Neuronal stem cell (in vitro differentiated cells): Measurements from ENCODE around the gene MPPED2.

Experiments
- DNase-seq: peaks from one replicate; pipeline ENCODE4 v3.0.0-alpha.2; 2013; ENCODE audit warnings: low spot score
- H2AFZ ChIP-seq: one replicate; pipeline ENCODE4 v1.6.1; 2013; ENCODE audit warnings: mild to moderate bottlenecking, low read length, inconsistent platforms
- H2AK5ac ChIP-seq: 2 replicates; pipeline ENCODE4 v1.6.1; 2013; ENCODE audit warnings: low read depth, mild to moderate bottlenecking, inconsistent platforms, low read length, moderate library complexity, mixed read lengths
- H2BK120ac ChIP-seq: 2 replicates; pipeline ENCODE4 v1.6.1; 2013; ENCODE audit warnings: low read depth, mild to moderate bottlenecking, inconsistent platforms, low read length, moderate library complexity, mixed read lengths
- H2BK12ac ChIP-seq: one replicate; pipeline ENCODE4 v1.6.1; 2013; ENCODE audit warnings: low read length, inconsistent platforms
- H2BK15ac ChIP-seq: 2 replicates; pipeline ENCODE4 v1.6.1; 2013; ENCODE audit warnings: mild to moderate bottlenecking, low read length, inconsistent platforms, mixed read lengths
- H2BK5ac ChIP-seq: one replicate; pipeline ENCODE4 v1.6.1; 2013; ENCODE audit warnings: inconsistent platforms, mild to moderate bottlenecking, low read length, moderate library complexity
- H3K14ac ChIP-seq: one replicate; pipeline ENCODE4 v1.6.1; 2013; ENCODE audit warnings: low read length, inconsistent platforms
- H3K18ac ChIP-seq: 2 replicates; pipeline ENCODE4 v1.6.1; 2013; ENCODE audit warnings: low read length, inconsistent platforms
- H3K23ac ChIP-seq: 2 replicates; pipeline ENCODE4 v1.6.1; 2013; ENCODE audit warnings: low read depth, mild to moderate bottlenecking, mixed read lengths, low read length, inconsistent platforms; ENCODE audit not compliant: poor library complexity
- H3K27ac ChIP-seq: replicated peaks from 3 replicates; pipeline ENCODE4 v1.5.1; 2013; ENCODE audit warnings: low read length, inconsistent platforms
- H3K27me3 ChIP-seq, 3 experiments: 2 replicates each; pipeline ENCODE4 v1.6.1; 2013; ENCODE audit warnings: low read length in 3 of 3, mild to moderate bottlenecking in 2 of 3, inconsistent platforms in 1 of 3, low read depth in 1 of 3, mixed read lengths in 1 of 3, moderate library complexity in 1 of 3; ENCODE audit not compliant: control insufficient read depth in 3 of 3, insufficient read depth in 3 of 3
- H3K36me3 ChIP-seq, 2 donors: replicated peaks in 1 of 2; 2 replicates each; pipeline ENCODE4 v1.6.1; 2013; ENCODE audit warnings: low read length in 2 of 2; ENCODE audit not compliant: control insufficient read depth in 2 of 2, insufficient read depth in 2 of 2
- H3K4ac ChIP-seq: 2 replicates; pipeline ENCODE4 v1.6.1; 2013; ENCODE audit warnings: inconsistent platforms, mild to moderate bottlenecking, low read length, moderate library complexity
- H3K4me1 ChIP-seq, 2 donors: 1 replicate in 1 of 2; 2 replicates in 1 of 2; pipeline ENCODE4 v1.6.1; 2013; ENCODE audit warnings: low read length in 2 of 2, low read depth in 1 of 2; ENCODE audit not compliant: control insufficient read depth in 2 of 2, insufficient read depth in 1 of 2
- H3K4me2 ChIP-seq: one replicate; pipeline ENCODE4 v1.6.1; 2013; ENCODE audit warnings: mild to moderate bottlenecking, low read length, inconsistent platforms; ENCODE audit not compliant: insufficient read depth, poor library complexity, severe bottlenecking
- H3K4me3 ChIP-seq, 2 donors: 2 replicates each; pipeline ENCODE4 v1.5.1; 2013; ENCODE audit warnings: low read length in 2 of 2, mild to moderate bottlenecking in 2 of 2, inconsistent platforms in 1 of 2, moderate library complexity in 1 of 2
- H3K79me1 ChIP-seq: one replicate; pipeline ENCODE4 v1.6.1; 2013; ENCODE audit warnings: low read depth, mild to moderate bottlenecking, inconsistent platforms, low read length, moderate library complexity
- H3K9ac ChIP-seq: one replicate; pipeline ENCODE4 v1.6.1; 2013; ENCODE audit warnings: mild to moderate bottlenecking, low read depth, low read length, inconsistent platforms; ENCODE audit not compliant: poor library complexity
- H3K9me3 ChIP-seq, 2 donors: replicated peaks in 1 of 2; 2 replicates each; pipeline versions ENCODE3 to v1.6.1; 2013; ENCODE audit warnings: low read length in 2 of 2, mild to moderate bottlenecking in 2 of 2, inconsistent platforms in 1 of 2, low read depth in 1 of 2, mixed read lengths in 1 of 2, moderate library complexity in 1 of 2; ENCODE audit not compliant: control insufficient read depth in 2 of 2, insufficient read depth in 1 of 2
- H4K8ac ChIP-seq: one replicate; pipeline ENCODE4 v1.6.1; 2013; ENCODE audit warnings: low read depth, mild to moderate bottlenecking, inconsistent platforms, low read length, moderate library complexity
- H4K91ac ChIP-seq: one replicate; pipeline ENCODE4 v1.6.1; 2013; ENCODE audit warnings: low read length, low read depth, mild to moderate bottlenecking, inconsistent platforms; ENCODE audit not compliant: poor library complexity
- WGBS, 2 donors: extraction: QIAGEN DNeasy Blood & Tissue Kit; methylation state at CpG; one replicate each; pipeline ENCODE4 v1.1.7; 2013; ENCODE audit warnings: missing lambda C conversion rate in 2 of 2, mixed read lengths in 1 of 2; ENCODE audit not compliant: insufficient read length in 2 of 2, insufficient replicate concordance in 1 of 2; ENCODE audit errors: extremely low coverage in 2 of 2; 5-methylcytosine and 5-hydroxymethylcytosine counted together

The MPPED2 gene

DNA sequence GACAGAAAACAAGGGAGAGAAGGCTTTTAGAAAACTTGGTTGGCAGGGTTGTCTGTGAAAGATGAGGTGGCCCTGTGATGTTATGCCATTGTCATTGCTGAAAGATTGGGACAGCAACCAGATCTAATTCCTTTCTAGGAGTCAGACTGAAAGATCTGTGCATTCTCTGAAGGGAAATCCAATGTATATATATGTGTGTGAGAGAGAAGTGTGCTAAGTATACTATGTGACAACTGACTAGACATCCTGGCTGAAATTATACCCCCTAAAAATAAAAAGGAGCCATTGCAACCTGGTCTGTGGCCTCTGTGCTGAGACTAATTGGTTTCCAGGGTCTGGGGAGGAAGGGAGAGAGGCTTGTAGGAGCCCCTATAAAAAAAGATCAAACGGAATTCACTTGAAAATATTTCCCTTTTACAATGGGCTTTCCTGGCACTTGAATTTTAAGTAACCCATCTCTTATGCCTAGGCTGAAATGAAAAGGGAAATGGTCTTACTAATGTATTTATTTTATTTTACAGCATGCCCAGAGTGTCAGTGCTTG lies 1.2 kb upstream of the MPPED2 start:
- Histone ChIP-seq H2AFZ (no peak overlapping the region), H2BK120ac (no peak overlapping the region), H3K4me1 (peaks cover 0 to 6% of the 10 kb centered on the region in 2 donors), H2BK15ac (no peak overlapping the region), H4K91ac (no peak overlapping the region), H3K23ac (no peak overlapping the region), H3K27ac (no peak overlapping the region), H3K4me3 (no peak overlapping the region), H3K9me3 (no peaks in the 10 kb centered on the region), H3K4ac (no peak overlapping the region), H3K4me2 (no peak overlapping the region), H3K79me1 (peaks cover 9% of the 10 kb centered on the region), H2BK12ac (no peak overlapping the region), H3K18ac (no peak overlapping the region), H2AK5ac (no peak overlapping the region), H3K27me3 (peaks cover 0 to 61% (median 9%) of the 10 kb centered on the region in 3 experiments), H2BK5ac (no peak overlapping the region), H3K9ac (no peak overlapping the region), H3K36me3 (no peaks in the 10 kb centered on the region), H3K14ac (no peak overlapping the region), H4K8ac (no peak overlapping the region)
- DNase-seq: no peak
- WGBS, 2 donors: no CpG with 5 or more reads among the region's 1 CpG

DNA sequence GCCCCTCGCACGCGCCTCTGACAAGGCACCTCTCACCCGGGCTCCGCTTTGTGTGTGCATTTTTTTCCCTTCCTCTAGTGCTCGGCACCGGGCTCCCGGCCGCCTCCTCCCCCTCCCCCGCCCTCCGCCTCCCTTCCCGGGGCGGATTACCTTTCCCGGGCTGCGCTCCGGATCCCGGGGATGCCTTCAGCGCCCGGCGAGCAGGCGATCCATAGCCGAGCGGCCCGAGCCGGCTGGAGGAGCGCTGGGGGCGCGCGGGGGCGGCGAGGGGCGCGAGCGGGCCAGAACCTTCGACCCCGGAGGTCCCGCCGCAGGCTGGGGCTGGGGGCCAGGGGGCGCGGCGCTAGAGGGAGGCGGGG lies 282 bp downstream of the MPPED2 start:
- Histone ChIP-seq H2BK12ac (no peak overlapping the region), H3K14ac (no peak overlapping the region), H2AFZ (peak overlapping the region; percentile 99), H2BK120ac (peak overlapping the region; percentile 92), H4K8ac (peak overlapping the region; percentile 3), H3K27ac (peak overlapping the region; percentile 84), H3K18ac (peak overlapping the region; percentile 98), H3K9ac (peak overlapping the region; percentile 88), H3K4me3 (peak overlapping the region; percentile 42 to 84), H3K79me1 (peaks cover 9% of the 10 kb centered on the region), H4K91ac (no peak overlapping the region), H3K4ac (no peak overlapping the region), H2BK15ac (peak overlapping the region; percentile 81), H3K27me3 (peaks cover 0 to 75% (median 9%) of the 10 kb centered on the region in 3 experiments), H3K36me3 (no peaks in the 10 kb centered on the region), H3K4me2 (peak overlapping the region; percentile 96), H3K23ac (peak overlapping the region; percentile 20), H3K9me3 (no peaks in the 10 kb centered on the region), H2BK5ac (peak overlapping the region; percentile 94), H3K4me1 (peaks cover 0 to 6% of the 10 kb centered on the region in 2 donors), H2AK5ac (no peak overlapping the region)
- no CpG with 5 or more reads among the region's 42 CpGs for WGBS, 2 donors
- no peak for DNase-seq

DNA sequence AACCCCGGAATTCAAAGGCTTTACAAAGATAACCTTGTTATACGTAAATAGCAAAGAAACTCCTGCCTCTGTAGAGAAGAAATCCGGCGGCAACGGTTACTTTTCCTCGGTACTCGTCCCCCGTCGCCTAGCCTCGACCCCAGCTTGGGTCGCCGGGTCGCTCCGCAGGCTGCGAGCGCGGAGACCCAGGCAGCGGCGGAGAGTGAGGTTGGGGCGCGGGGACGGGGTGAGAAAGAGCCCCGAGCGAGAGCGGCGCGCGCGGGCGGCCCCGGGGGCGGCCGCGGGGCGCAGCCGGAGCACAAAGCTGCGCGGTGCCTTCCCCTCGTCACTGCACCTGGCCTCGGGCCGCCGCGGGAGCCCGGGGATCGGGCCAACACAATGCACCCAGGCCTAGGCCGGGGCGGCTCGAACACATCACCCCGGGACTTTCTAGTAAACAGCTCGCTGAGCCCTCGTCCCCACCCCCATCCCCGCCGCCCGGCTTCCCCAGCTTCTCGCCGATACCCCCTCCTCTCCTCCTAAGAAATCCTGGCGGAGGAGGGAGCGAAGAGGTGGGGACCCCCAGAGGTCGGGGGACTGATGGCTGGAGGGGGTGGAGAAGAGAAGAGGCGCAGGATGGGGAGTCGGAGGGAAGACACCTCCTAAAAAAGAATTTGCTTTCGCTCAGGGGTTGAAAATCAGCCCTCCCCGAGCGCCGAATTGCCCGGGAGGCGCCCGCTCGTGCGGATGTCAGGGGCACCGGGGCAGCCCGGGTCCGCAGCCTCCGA lies 845 bp downstream of the MPPED2 start:
- peak overlapping the region; percentile 85 for H4K91ac ChIP-seq
- H2BK15ac ChIP-seq: peak overlapping the region; percentile 89
- H3K9ac ChIP-seq: peak overlapping the region; percentile 91
- peak overlapping the region; percentile 42 to 84 for H3K4me3 ChIP-seq
- peaks cover 0 to 80% (median 9%) of the 10 kb centered on the region in 3 experiments for H3K27me3 ChIP-seq
- H3K4me2 ChIP-seq: peak overlapping the region; percentile 96
- H3K14ac ChIP-seq: peak overlapping the region; percentile 71
- peak overlapping the region; percentile 92 for H2BK120ac ChIP-seq
- H3K36me3 ChIP-seq: no peaks in the 10 kb centered on the region
- no peak overlapping the region for H3K4ac ChIP-seq
- H3K9me3 ChIP-seq: no peaks in the 10 kb centered on the region
- peak overlapping the region; percentile 98 for H3K18ac ChIP-seq
- H3K4me1 ChIP-seq: peaks cover 0 to 6% of the 10 kb centered on the region in 2 donors
- H2BK5ac ChIP-seq: peak overlapping the region; percentile 94
- peak overlapping the region; percentile 3 for H4K8ac ChIP-seq
- H2AK5ac ChIP-seq: no peak overlapping the region
- WGBS, 2 donors: no CpG with 5 or more reads among the region's 74 CpGs
- peaks cover 9% of the 10 kb centered on the region for H3K79me1 ChIP-seq
- H3K27ac ChIP-seq: peak overlapping the region; percentile 84
- H3K23ac ChIP-seq: no peak overlapping the region
- H2BK12ac ChIP-seq: peak overlapping the region; percentile 58
- DNase-seq: peak; percentile 44
- peak overlapping the region; percentile 99 for H2AFZ ChIP-seq
